ENCODE results near the gene PACS2.

PACS2 gene

DNA sequence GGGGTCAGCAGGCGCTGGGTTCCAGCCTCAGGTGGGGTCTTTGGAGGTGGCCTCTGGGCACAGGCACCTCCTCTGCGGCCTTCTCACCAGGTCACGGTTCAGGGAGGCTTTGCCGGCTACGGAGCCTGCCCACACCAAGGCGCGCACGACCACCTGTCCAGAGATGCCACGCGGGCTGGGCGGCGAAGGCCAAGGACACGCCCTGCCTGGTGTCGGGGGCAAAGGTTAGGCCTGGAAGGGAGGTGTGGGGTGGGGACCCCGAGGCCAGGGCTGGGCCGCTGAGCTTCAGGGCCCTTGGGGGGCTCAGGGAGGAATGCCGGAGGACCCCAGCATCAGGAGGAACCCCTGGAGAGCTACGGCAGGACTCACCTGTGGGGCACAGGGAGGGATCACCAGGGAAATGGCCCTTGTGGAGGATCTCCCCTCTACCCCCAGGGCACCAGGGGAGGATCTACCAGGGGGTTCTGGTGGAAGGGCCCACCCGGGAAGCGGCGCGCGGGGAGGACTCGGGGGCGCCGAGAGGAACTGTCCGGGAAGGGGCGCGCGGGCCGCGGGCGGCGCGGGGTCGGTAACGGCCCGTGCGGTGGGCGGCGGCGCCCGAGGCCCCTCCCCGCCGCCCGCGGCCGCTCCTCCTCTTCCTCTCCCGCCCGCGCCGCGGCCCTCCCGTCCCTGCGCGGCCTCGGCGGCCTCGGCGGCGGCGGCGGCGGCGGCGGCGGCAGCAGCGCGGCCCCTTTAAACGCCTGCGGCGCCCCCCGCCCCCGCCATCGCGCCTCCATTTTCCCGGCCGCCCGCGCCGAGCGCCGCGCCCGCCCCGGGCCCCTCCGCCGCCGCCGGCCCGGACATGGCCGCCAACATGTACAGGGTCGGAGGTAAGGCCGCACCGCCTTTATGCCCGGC lies 104.9 kb downstream of the PACS2 start, which contains the start of gene MTA1:
Gene MTA1, plus strand, starts transcription at position 633 of the 897 bp plus-strand sequence. Its CDS starts 209 bp downstream, at position 842.
- peak within 1 kb of the TSS; percentile 80 for H3K27ac ChIP-seq
- TF ChIP-seq CTCF (conservative IDR thresholded peaks at IDR 0.05; ENCODE audit: low read depth), result no peak
- ChIA-PET CTCF (interaction anchor here (0.6 kb wide), 1 partner anchor 220 kb away, joined by 6 read pairs; no protein-coding TSS in a partner anchor), POLR2A (ENCODE audit: low non-redundant PET) (interaction anchor here (0.5 kb wide), 1 partner anchor 96 kb away, joined by 3 read pairs; no protein-coding TSS in a partner anchor)
- DNase-seq (ENCODE audit: low spot score), result peak; percentile 44

GRCh38 chr14:105420101-105420973 lies 105.8 kb downstream of the PACS2 start:
- no peak for TF ChIP-seq CTCF (conservative IDR thresholded peaks at IDR 0.05; ENCODE audit: low read depth)
- ChIA-PET CTCF (no interaction called here), POLR2A (ENCODE audit: low non-redundant PET) (no interaction called here)
- DNase-seq (ENCODE audit: low spot score), result no peak
- H3K27ac ChIP-seq, result peak overlapping the region; percentile 80

- TF ChIP-seq CTCF (conservative IDR thresholded peaks at IDR 0.05; ENCODE audit: low read depth), result no peak
- H3K27ac ChIP-seq, result peak overlapping the region; percentile 80
- POLR2A ChIA-PET (ENCODE audit: low non-redundant PET), result no interaction called here
- CTCF ChIA-PET, result interaction anchor here (0.5 to 1.0 kb wide), 2 partner anchors 27 to 34 kb away, joined by 3 to 4 read pairs; no protein-coding TSS in a partner anchor
- no peak for DNase-seq (ENCODE audit: low spot score)
Observed at GRCh38 chr14:105420974-105421674, 106.6 kb downstream of the PACS2 start.

DNA sequence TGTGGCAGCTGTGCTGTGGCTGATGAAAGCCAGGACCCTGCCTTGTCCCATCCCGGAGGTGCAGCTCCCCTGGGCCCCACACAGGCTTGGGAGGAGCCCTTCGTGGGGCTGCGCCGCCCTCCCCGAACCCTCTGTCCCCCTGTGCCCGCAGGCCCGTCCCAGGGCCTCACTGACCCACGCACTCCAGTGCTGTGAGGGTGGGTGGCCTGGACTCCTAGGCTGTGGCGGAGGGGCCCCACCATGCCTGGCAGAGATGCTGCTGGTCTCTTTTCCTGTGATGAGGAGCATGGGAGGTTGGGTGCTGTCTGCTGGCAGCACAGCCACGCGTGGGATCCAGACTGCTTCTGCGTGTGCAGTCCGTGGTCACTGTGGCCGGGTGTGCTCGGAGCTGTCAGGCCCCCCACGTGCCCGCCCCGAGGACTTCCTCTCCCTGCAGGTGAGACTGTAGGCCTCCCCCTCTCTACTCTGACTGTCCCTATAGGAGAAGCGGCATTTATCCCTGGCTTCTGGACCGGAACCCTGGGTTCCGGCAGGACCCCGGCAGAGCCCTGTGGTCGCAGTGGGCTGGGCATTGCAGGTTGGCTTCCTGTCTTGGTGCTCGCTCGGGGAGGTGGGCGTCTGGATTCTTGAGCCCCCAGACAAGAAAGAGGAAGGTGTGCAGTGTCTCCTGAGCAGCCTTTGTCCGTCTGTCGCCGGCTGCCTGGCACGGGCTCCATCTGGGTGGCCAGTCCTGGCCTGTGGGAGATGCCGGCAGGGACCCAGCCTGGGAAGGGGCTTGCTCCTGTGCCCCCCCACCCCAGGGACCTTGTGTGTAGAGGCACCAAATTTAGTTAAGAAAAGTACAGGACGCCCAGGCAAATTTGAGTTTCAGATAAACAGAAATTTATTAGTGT lies 107.4 kb downstream of the PACS2 start:
- TF ChIP-seq CTCF (conservative IDR thresholded peaks at IDR 0.05; ENCODE audit: low read depth), result no peak
- ChIA-PET POLR2A (ENCODE audit: low non-redundant PET) (no interaction called here), CTCF (interaction anchor here (1.0 kb wide), 1 partner anchor 26 kb away, joined by 4 read pairs; no protein-coding TSS in a partner anchor)
- DNase-seq (ENCODE audit: low spot score), result no peak
- peak overlapping the region; percentile 80 for H3K27ac ChIP-seq

DNA sequence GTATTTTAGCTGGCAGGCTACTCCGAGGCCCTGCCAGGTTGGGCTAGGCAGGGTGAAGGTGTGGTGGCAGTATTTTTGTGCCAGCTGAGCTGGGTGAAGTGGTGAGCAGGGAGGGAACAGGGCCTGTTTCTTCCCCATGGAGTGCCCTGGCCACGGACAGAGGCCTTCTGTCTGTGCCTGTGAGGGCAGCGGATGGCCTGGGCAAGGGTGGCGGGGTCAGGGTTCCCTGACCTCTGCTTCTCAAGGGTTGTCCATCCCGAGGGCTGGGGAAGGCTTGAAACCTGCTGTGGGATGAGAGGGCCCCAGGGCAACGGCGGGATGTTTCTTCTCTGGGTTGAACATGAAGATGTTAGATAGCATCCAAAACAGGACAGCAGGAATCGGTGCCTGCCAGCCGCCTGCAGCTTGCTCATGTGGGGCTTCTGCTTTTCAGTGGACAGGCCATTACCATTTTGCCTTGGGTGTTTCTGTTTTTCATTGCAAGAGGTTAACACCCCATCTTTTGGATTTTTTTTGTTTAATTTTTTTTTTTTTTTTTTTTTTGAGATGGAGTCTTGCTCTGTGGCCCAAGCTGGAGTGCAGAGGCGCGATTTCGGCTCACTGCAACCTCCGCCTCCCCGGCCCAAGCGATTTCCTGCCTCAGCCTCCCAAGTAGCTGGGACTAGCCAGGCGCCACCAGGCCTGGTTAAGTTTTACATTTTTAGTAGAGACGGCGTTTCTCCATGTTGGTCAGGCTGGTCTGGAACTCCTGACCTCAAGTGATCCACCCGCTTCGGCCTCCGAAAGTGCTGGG lies 108.3 kb downstream of the PACS2 start:
- TF ChIP-seq CTCF (conservative IDR thresholded peaks at IDR 0.05; ENCODE audit: low read depth), result no peak
- POLR2A ChIA-PET (ENCODE audit: low non-redundant PET), result no interaction called here
- DNase-seq (ENCODE audit: low spot score), result no peak
- peak overlapping the region; percentile 80 for H3K27ac ChIP-seq
- CTCF ChIA-PET, result interaction anchor here (0.7 kb wide), 1 partner anchor 9 kb away, joined by 3 read pairs; no protein-coding TSS in a partner anchor
